ENCODE data around the gene FPGS. TPM values are rescaled to one million over a fixed set of nuclear protein-coding genes. Genes with fewer than 3 reads are reported as not detected.
A peak's percentile ranks its signal among the peaks of the same experiment; 100 is the strongest.

FPGS gene
- total RNA-seq, 4 donors from 2014 or later, result 31.4 to 144 (median 74.8) TPM

- TF ChIP-seq POLR2AphosphoS5 (IDR thresholded peaks at IDR 0.05), result no peak
- TF ChIP-seq CTCF (IDR thresholded peaks at IDR 0.05), result no peak
- TF ChIP-seq POLR2A (IDR thresholded peaks at IDR 0.05), result no peak
- no peak for TF ChIP-seq EP300 (IDR thresholded peaks at IDR 0.05; ENCODE audit: low read depth)
- no peak for DNase-seq
- in situ Hi-C loops (cut with MboI; ENCODE audit: low pct_ligation_motif_present in 1 of 4, low pct_unique_long_range_greater_than_20kb in 1 of 4, low sequenced_read_pairs in 3 of 4), result no loop called here
- no peaks in the 10 kb centered on the region for H3K36me3 ChIP-seq
- H3K9me3 ChIP-seq, result no peaks in the 10 kb centered on the region
- peaks cover 0 to 3% (median 0%) of the 10 kb centered on the region in 4 donors for H3K4me1 ChIP-seq
- 92% methylated on average over 5 of the region's 5 CpGs; no CpG with 5 or more reads in 1 of the 2 donors for WGBS, 2 donors (ENCODE audit: low coverage in 1 of 2)
- peaks cover 29% of the 10 kb centered on the region for H3K27me3 ChIP-seq
- no peak overlapping the region for H3K4me3 ChIP-seq
- intact Hi-C loops (cut with DNase I; ENCODE audit: low total_unique reads), result no loop called here
- no peak overlapping the region for H3K27ac ChIP-seq
These were observed 43.8 kb upstream of the FPGS start for GRCh38 chr9:127758843-127759242.

GRCh38 chr9:127761061-127761460, 41.6 kb upstream of the FPGS start:
- no peaks in the 10 kb centered on the region for H3K4me1 ChIP-seq
- H3K4me3 ChIP-seq, result no peak overlapping the region
- no peak for DNase-seq
- no peak for TF ChIP-seq EP300 (IDR thresholded peaks at IDR 0.05; ENCODE audit: low read depth)
- no peak for TF ChIP-seq POLR2AphosphoS5 (IDR thresholded peaks at IDR 0.05)
- TF ChIP-seq POLR2A (IDR thresholded peaks at IDR 0.05), result no peak
- TF ChIP-seq CTCF (IDR thresholded peaks at IDR 0.05), result no peak
- intact Hi-C loops (cut with DNase I; ENCODE audit: low total_unique reads), result no loop called here
- H3K27ac ChIP-seq, result peak overlapping the region in 1 of 4 donors; percentile 2
- H3K27me3 ChIP-seq, result peaks cover 7% of the 10 kb centered on the region
- H3K9me3 ChIP-seq, result no peaks in the 10 kb centered on the region
- no peaks in the 10 kb centered on the region for H3K36me3 ChIP-seq
- in situ Hi-C loops (cut with MboI; ENCODE audit: low pct_ligation_motif_present in 1 of 4, low pct_unique_long_range_greater_than_20kb in 1 of 4, low sequenced_read_pairs in 3 of 4), result no loop called here
- 86% methylated on average over 5 of the region's 5 CpGs; no CpG with 5 or more reads in 1 of the 2 donors for WGBS, 2 donors (ENCODE audit: low coverage in 1 of 2)

GRCh38 chr9:127761491-127761956, 41.2 kb upstream of the FPGS start:
- Histone ChIP-seq H3K27ac (peak overlapping the region in 3 of 4 donors; percentile 28 to 51 (median 43)), H3K4me1 (no peaks in the 10 kb centered on the region), H3K27me3 (peaks cover 3% of the 10 kb centered on the region), H3K36me3 (no peaks in the 10 kb centered on the region), H3K9me3 (no peaks in the 10 kb centered on the region), H3K4me3 (no peak overlapping the region)
- intact Hi-C loops (cut with DNase I; ENCODE audit: low total_unique reads) (no loop called here), in situ Hi-C loops (cut with MboI; ENCODE audit: low pct_ligation_motif_present in 1 of 4, low pct_unique_long_range_greater_than_20kb in 1 of 4, low sequenced_read_pairs in 3 of 4) (no loop called here)
- WGBS, 2 donors (ENCODE audit: low coverage in 1 of 2), result 33 to 52% methylated on average over 2 to 5 of the region's 5 CpGs
- no peak for DNase-seq
- no peak for TF ChIP-seq POLR2AphosphoS5 (IDR thresholded peaks at IDR 0.05)
- TF ChIP-seq CTCF (IDR thresholded peaks at IDR 0.05), result no peak

- H3K27me3 ChIP-seq, result no peaks in the 10 kb centered on the region
- no peak for DNase-seq
- H3K9me3 ChIP-seq, result no peaks in the 10 kb centered on the region
- TF ChIP-seq POLR2A (IDR thresholded peaks at IDR 0.05), result no peak
- TF ChIP-seq CTCF (IDR thresholded peaks at IDR 0.05), result no peak
- no peak for TF ChIP-seq POLR2AphosphoS5 (IDR thresholded peaks at IDR 0.05)
- no peak for TF ChIP-seq EP300 (IDR thresholded peaks at IDR 0.05; ENCODE audit: low read depth)
- peak overlapping the region; percentile 26 to 51 (median 38) for H3K27ac ChIP-seq
- intact Hi-C loops (cut with DNase I; ENCODE audit: low total_unique reads) (no loop called here), in situ Hi-C loops (cut with MboI; ENCODE audit: low pct_ligation_motif_present in 1 of 4, low pct_unique_long_range_greater_than_20kb in 1 of 4, low sequenced_read_pairs in 3 of 4) (no loop called here)
- H3K36me3 ChIP-seq, result no peaks in the 10 kb centered on the region
- 56% methylated on average over 16 of the region's 16 CpGs; no CpG with 5 or more reads in 1 of the 2 donors for WGBS, 2 donors (ENCODE audit: low coverage in 1 of 2)
- H3K4me1 ChIP-seq, result peaks cover 0 to 5% (median 0%) of the 10 kb centered on the region in 4 donors
- no peak overlapping the region for H3K4me3 ChIP-seq
These were observed 40.5 kb upstream of the FPGS start for GRCh38 chr9:127762111-127762676.
